Activated CD4-positive, alpha-beta memory T cell treated with anti-CD3 and anti-CD28 coated beads for 36 hours (primary cell): Measurements from ENCODE around the gene ZC3H8. TPM values are rescaled to one million over a fixed set of nuclear protein-coding genes. Genes with fewer than 3 reads are reported as not detected.

Experiments used
- CTCF ChIA-PET: fragments of 350-600 bp; sonication (Branson Sonifier 250); formaldehyde crosslinking; loops from one replicate; lab custom pipeline; 2021; ENCODE audit warnings: antibody characterized with exemption, inconsistent platforms; lab: Charles Lee
- POLR2A ChIA-PET: fragments of 350-600 bp; sonication (Branson Sonifier 250); formaldehyde crosslinking; loops from one replicate; lab custom pipeline; 2021; ENCODE audit warnings: antibody characterized with exemption; lab: Charles Lee
- DNase-seq: peaks from one replicate; pipeline ENCODE4 v3.0.0-alpha.2; 2020
- H3K27ac Mint-ChIP-seq: one replicate; pipeline ENCODE4 v1.8.0; 2021; ENCODE audit warnings: mixed read lengths
- H3K27me3 Mint-ChIP-seq: one replicate; pipeline ENCODE4 v1.8.0; 2021; ENCODE audit warnings: mixed read lengths
- H3K36me3 Mint-ChIP-seq: one replicate; pipeline ENCODE4 v1.8.0; 2021; ENCODE audit warnings: mixed read lengths
- H3K4me1 Mint-ChIP-seq: one replicate; pipeline ENCODE4 v1.8.0; 2021; ENCODE audit warnings: low read depth, mixed read lengths
- H3K4me3 Mint-ChIP-seq: one replicate; pipeline ENCODE4 v1.8.0; 2021; ENCODE audit warnings: mild to moderate bottlenecking, mixed read lengths
- H3K9me3 Mint-ChIP-seq: one replicate; pipeline ENCODE4 v1.8.0; 2021; ENCODE audit warnings: mixed read lengths
- intact Hi-C: fragments of 100-400 bp; cut with micrococcal nuclease; formaldehyde crosslinking; loops from one replicate; pipeline ENCODE4 v1.15.1; 2023
- total RNA-seq, 2 experiments: library from RNA; stranded (reverse); gene quantifications; one replicate each; pipeline ENCODE4 v1.2.3, GENCODE V29; 2021

ZC3H8 gene
- total RNA-seq, 2 experiments from 2014 or later: 13.0 to 16.0 TPM

DNA sequence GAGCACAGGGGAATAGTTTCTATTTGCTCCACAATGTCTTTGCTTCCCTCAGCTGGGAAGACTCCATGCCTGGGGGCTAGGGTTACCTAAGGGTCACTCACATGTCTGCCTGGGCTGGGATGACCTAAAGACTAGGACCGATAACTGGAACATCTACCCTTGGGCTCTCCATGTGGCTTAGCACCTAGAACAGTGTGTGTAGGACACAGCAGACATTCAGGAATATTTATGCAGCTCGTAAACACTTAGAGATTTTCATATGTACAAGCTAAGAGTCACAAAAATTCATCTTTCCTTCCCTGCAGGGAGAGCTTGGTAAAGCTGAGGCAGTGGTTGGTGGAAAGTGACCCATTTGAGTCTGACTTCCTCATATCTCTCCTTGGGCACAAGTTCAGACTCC, 60.8 kb downstream of the ZC3H8 start:
- Mint-ChIP-seq H3K27ac (peak overlapping the region; percentile 43), H3K4me3 (no peak overlapping the region), H3K36me3 (peaks cover 32% of the 10 kb centered on the region), H3K9me3 (no peaks in the 10 kb centered on the region), H3K4me1 (peaks cover 59% of the 10 kb centered on the region), H3K27me3 (no peaks in the 10 kb centered on the region)
- intact Hi-C loops: no loop called here
- POLR2A ChIA-PET: interaction anchor here (0.8 kb wide), 1 partner anchor 12 kb away, joined by 4 read pairs; no protein-coding TSS in a partner anchor
- no peak for DNase-seq
- CTCF ChIA-PET: interaction anchor here (1.7 to 1.9 kb wide), 2 partner anchors 11 to 72 kb away, joined by 4 to 8 read pairs; no protein-coding TSS in a partner anchor

DNA sequence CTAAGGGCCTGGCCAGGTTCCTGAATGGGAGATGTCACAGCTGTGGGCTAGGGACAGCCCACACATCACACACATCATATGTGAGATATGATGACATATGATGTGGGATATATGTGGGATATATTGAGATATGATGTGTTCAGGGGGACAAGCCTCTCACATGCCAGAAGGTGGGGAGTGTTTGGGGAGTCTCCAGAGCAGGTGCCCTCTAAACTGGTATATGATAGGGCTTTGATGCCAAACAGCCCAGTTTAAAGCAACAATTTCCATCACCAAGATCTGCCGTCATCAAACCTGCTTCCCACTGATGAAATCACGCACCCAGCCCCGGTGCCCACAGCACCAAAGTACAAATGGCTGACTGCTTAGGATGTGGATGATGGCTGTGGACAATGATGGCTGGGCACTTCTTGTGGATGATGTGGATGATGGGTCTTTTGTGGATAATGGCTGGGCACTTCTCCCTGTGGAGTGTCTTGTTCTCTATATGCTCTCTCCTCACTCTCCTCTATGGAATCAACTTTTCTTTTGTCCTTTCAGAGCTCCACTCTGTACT, 65.8 kb downstream of the ZC3H8 start:
- Mint-ChIP-seq H3K4me3 (peak overlapping the region; percentile 38), H3K9me3 (no peaks in the 10 kb centered on the region), H3K36me3 (peaks cover 56% of the 10 kb centered on the region), H3K4me1 (peaks cover 81% of the 10 kb centered on the region), H3K27ac (peak overlapping the region; percentile 94), H3K27me3 (no peaks in the 10 kb centered on the region)
- POLR2A ChIA-PET: interaction anchor here (0.6 to 1.4 kb wide), 6 partner anchors 34 to 294 kb away, joined by 3 to 4 read pairs (median 3); partner anchors contain the start of gene ZC3H8
- CTCF ChIA-PET: no interaction called here
- peak; percentile 32 for DNase-seq
- intact Hi-C loops: loop anchor here (2.0 to 5.0 kb wide), 7 partner anchors 34 to 393 kb away; partner anchors contain the start of genes CHCHD5, POLR1B, TMEM87B and ZC3H8

DNA sequence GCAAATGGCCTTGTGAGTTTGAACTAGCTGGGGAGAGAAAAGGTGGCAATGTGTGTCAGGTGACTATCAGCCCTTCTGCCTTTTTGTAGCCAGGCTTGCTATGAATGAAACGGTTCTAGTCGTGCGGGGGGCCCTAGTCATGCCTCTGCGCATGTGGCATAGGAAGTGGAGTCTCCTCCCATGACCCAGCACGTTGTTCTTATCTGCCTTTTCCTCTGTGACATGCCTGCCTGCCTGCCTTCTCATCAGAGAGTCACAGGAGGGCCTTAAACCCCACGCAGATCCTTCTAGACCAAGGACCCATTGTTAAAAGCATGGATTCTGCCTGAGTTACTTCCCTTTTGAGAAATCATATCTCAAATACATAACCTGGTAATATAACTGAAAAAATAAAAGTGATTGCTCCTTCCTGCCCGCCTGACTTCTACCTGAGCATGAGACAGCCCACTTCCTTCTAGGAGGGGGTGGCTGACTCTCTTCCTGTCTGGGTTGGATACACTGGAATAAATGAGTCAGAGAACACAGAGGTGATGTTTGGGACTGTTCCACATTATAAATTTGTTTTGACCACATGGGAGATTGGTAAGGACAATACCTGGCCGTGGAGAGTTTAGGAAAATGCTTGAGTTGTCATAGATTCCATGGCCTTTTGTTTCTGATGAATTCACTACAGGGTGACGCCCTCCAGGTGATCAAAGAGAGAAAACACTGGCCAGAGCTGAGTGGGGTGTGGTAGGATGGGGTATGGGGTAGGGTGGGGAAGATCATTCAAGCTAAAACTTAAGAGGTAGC, 66.8 kb downstream of the ZC3H8 start:
- Mint-ChIP-seq H3K27me3 (no peaks in the 10 kb centered on the region), H3K4me1 (peaks cover 85% of the 10 kb centered on the region), H3K9me3 (no peaks in the 10 kb centered on the region), H3K4me3 (peak overlapping the region; percentile 38), H3K36me3 (peaks cover 66% of the 10 kb centered on the region), H3K27ac (peak overlapping the region; percentile 94)
- ChIA-PET POLR2A (interaction anchor here (0.6 to 1.4 kb wide), 6 partner anchors 33 to 295 kb away, joined by 3 to 4 read pairs (median 3); partner anchors contain the start of gene ZC3H8), CTCF (no interaction called here)
- DNase-seq: peak; percentile 91
- intact Hi-C loops: loop anchor here (2.0 to 5.0 kb wide), 7 partner anchors 33 to 394 kb away; partner anchors contain the start of genes CHCHD5, POLR1B, TMEM87B and ZC3H8

DNA sequence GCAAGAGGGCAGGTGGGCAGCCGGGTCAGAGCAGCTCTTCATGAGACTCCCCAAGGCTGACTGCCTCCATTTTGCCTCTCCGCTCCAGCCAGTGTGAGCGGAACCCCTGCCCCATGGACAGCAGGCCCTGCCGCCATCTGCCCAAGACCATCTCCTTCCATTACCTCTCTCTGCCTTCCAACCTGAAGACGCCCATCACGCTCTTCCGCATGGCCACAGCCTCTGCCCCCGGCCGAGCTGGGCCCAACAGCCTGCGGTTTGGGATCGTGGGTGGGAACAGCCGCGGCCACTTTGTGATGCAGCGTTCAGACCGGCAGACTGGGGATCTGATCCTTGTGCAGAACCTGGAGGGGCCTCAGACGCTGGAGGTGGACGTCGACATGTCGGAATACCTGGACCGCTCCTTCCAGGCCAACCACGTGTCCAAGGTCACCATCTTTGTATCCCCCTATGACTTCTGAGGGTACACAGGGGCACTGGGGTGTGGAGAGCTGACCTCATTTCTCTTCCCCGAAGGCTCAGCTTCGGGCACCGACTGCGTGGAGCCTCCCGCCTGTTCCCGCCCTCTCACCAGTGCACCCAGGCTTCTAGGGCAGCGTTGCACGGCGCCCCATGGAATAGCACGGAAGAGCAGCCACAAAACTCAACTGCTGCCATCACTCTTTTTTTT, 67.7 kb downstream of the ZC3H8 start:
- H3K4me1 Mint-ChIP-seq: peaks cover 85% of the 10 kb centered on the region
- peaks cover 64% of the 10 kb centered on the region for H3K36me3 Mint-ChIP-seq
- no peaks in the 10 kb centered on the region for H3K9me3 Mint-ChIP-seq
- DNase-seq: peak; percentile 31
- intact Hi-C loops: loop anchor here (5.0 kb wide), 3 partner anchors 65 to 395 kb away; partner anchors contain the start of genes CHCHD5 and POLR1B
- peak overlapping the region; percentile 38 for H3K4me3 Mint-ChIP-seq
- ChIA-PET POLR2A (interaction anchor here (0.7 kb wide), 1 partner anchor 114 kb away, joined by 3 read pairs; no protein-coding TSS in a partner anchor), CTCF (no interaction called here)
- H3K27me3 Mint-ChIP-seq: no peaks in the 10 kb centered on the region
- H3K27ac Mint-ChIP-seq: peak overlapping the region; percentile 94

- CTCF ChIA-PET: interaction anchor here (1.0 kb wide), 1 partner anchor 30 kb away, joined by 3 read pairs; no protein-coding TSS in a partner anchor
- Mint-ChIP-seq H3K27ac (peak overlapping the region; percentile 94), H3K27me3 (no peaks in the 10 kb centered on the region), H3K9me3 (no peaks in the 10 kb centered on the region), H3K4me3 (no peak overlapping the region), H3K36me3 (peaks cover 57% of the 10 kb centered on the region), H3K4me1 (peaks cover 78% of the 10 kb centered on the region)
- intact Hi-C loops: loop anchor here (5.0 kb wide), 3 partner anchors 63 to 397 kb away; partner anchors contain the start of genes CHCHD5 and POLR1B
- no peak for DNase-seq
- POLR2A ChIA-PET: no interaction called here
These were observed 69.7 kb downstream of the ZC3H8 start for GRCh38 chr2:112185131-112185530.

- H3K36me3 Mint-ChIP-seq: peaks cover 50% of the 10 kb centered on the region
- H3K4me3 Mint-ChIP-seq: peak overlapping the region; percentile 88
- no peaks in the 10 kb centered on the region for H3K27me3 Mint-ChIP-seq
- intact Hi-C loops: no loop called here
- no peak for DNase-seq
- H3K27ac Mint-ChIP-seq: peak overlapping the region; percentile 98
- H3K4me1 Mint-ChIP-seq: peaks cover 79% of the 10 kb centered on the region
- H3K9me3 Mint-ChIP-seq: no peaks in the 10 kb centered on the region
- ChIA-PET POLR2A (no interaction called here), CTCF (no interaction called here)
These were observed 70.7 kb downstream of the ZC3H8 start for GRCh38 chr2:112184121-112184520.

GRCh38 chr2:112183327-112184025, 71.4 kb downstream of the ZC3H8 start:
- Mint-ChIP-seq H3K4me1 (peaks cover 78% of the 10 kb centered on the region), H3K27me3 (no peaks in the 10 kb centered on the region), H3K4me3 (peak overlapping the region; percentile 88), H3K27ac (peak overlapping the region; percentile 98), H3K9me3 (no peaks in the 10 kb centered on the region), H3K36me3 (peaks cover 46% of the 10 kb centered on the region)
- DNase-seq: peak; percentile 46
- ChIA-PET POLR2A (interaction anchor here (1.0 to 1.9 kb wide), 6 partner anchors 9 to 125 kb away, joined by 3 to 12 read pairs (median 3); partner anchors contain the start of gene ZC3H8), CTCF (interaction anchor here (1.2 to 2.7 kb wide), 5 partner anchors 11 to 76 kb away, joined by 3 to 12 read pairs (median 8); no protein-coding TSS in a partner anchor)
- intact Hi-C loops: no loop called here

DNA sequence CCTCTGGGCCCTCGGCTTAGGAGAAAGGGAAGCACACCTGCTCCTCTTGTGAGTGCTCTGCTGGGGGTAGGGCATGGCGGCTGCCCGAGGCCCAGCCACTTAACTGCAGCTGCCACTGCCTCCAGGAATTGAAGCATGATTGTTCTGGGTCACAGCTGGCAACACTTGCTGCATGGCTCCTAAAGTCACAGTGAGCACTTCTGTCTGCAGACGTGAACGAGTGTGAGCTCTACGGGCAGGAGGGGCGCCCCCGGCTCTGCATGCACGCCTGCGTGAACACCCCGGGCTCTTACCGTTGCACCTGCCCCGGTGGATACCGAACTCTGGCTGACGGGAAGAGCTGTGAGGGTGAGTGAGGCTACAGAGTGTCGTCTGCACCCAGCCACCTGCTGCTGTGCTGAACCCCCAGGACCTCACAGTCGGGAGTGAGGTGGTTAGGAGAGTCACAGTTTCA, 72.2 kb downstream of the ZC3H8 start:
- CTCF ChIA-PET: interaction anchor here (1.0 to 2.7 kb wide), 9 partner anchors 10 to 77 kb away, joined by 3 to 12 read pairs (median 5); no protein-coding TSS in a partner anchor
- H3K27me3 Mint-ChIP-seq: no peaks in the 10 kb centered on the region
- POLR2A ChIA-PET: interaction anchor here (0.8 to 1.9 kb wide), 10 partner anchors 9 to 130 kb away, joined by 3 to 12 read pairs (median 4); partner anchors contain the start of genes TMEM87B and ZC3H8
- DNase-seq: peak; percentile 80
- H3K9me3 Mint-ChIP-seq: no peaks in the 10 kb centered on the region
- peaks cover 42% of the 10 kb centered on the region for H3K36me3 Mint-ChIP-seq
- H3K4me3 Mint-ChIP-seq: peak overlapping the region; percentile 88
- H3K4me1 Mint-ChIP-seq: peaks cover 75% of the 10 kb centered on the region
- intact Hi-C loops: no loop called here
- H3K27ac Mint-ChIP-seq: peak overlapping the region; percentile 98

DNA sequence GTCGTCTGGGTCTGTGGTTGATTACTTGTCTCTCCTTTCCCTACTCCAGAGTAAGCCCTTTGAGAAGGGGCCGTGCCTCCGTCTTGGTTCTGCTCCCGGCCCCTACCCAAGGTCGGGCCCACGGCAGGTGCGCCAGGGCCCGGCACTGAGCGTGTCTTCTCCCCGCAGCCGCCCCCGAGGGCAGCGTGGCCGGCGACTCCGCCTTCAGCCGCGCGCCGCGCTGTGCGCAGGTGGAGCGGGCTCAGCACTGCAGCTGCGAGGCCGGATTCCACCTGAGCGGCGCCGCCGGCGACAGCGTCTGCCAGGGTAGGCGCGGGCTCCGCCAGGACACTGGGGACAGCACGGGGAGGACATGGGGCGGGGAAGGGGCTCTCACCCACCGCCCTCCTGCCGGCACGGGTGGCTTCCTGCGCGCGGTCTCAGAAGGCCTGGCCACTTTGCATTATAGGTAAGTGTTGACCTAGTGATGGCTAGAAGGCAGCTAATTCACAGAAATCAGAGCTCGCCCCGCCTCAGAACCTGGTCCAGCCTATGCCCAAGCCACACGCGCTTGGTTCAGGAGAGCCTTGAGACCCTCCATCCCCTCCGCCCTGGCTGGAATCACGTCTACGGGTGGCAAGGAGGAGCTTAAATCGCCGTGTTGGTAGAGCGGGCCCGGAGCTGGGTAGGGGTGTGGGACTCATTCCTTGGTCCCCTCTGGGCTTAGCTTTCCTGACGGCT, 73.1 kb downstream of the ZC3H8 start:
- peak overlapping the region; percentile 88 for H3K4me3 Mint-ChIP-seq
- ChIA-PET CTCF (interaction anchor here (1.0 to 2.7 kb wide), 7 partner anchors 11 to 78 kb away, joined by 3 to 12 read pairs (median 5); no protein-coding TSS in a partner anchor), POLR2A (interaction anchor here (0.8 to 1.9 kb wide), 8 partner anchors 8 to 129 kb away, joined by 3 to 12 read pairs (median 4); partner anchors contain the start of genes TMEM87B and ZC3H8)
- H3K36me3 Mint-ChIP-seq: peaks cover 33% of the 10 kb centered on the region
- peak; percentile 78 for DNase-seq
- H3K27me3 Mint-ChIP-seq: no peaks in the 10 kb centered on the region
- H3K27ac Mint-ChIP-seq: peak overlapping the region; percentile 98
- H3K4me1 Mint-ChIP-seq: peaks cover 66% of the 10 kb centered on the region
- no peaks in the 10 kb centered on the region for H3K9me3 Mint-ChIP-seq
- intact Hi-C loops: loop anchor here (1.0 kb wide), 1 partner anchor 73 kb away; no protein-coding TSS in a partner anchor

GRCh38 chr2:112175958-112176573, 78.8 kb downstream of the ZC3H8 start:
- intact Hi-C loops: no loop called here
- H3K4me1 Mint-ChIP-seq: peaks cover 39% of the 10 kb centered on the region
- no peak overlapping the region for H3K4me3 Mint-ChIP-seq
- CTCF ChIA-PET: no interaction called here
- no peak overlapping the region for H3K27ac Mint-ChIP-seq
- no peak for DNase-seq
- H3K27me3 Mint-ChIP-seq: no peaks in the 10 kb centered on the region
- H3K36me3 Mint-ChIP-seq: no peaks in the 10 kb centered on the region
- POLR2A ChIA-PET: no interaction called here
- no peaks in the 10 kb centered on the region for H3K9me3 Mint-ChIP-seq
